GM18951 (cell line): ENCODE measurements around the gene DIO3.

ENCODE experiments used
- POLR2A ChIP-seq: IDR thresholded peaks from 4 replicates; pipeline ENCODE4 v1.6.1; 2011; ENCODE audit warnings: mild to moderate bottlenecking; ENCODE audit not compliant: insufficient read length, insufficient read depth; ENCODE audit errors: extremely low read depth
- in situ Hi-C: fragments of 300-500 bp; cut with MboI; formaldehyde crosslinking; loops from one replicate; pipeline ENCODE4 v1.12.0; 2022; ENCODE audit warnings: low sequenced_read_pairs, mixed read lengths, inconsistent platforms; ENCODE audit not compliant: unreplicated experiment

Gene DIO3

DNA sequence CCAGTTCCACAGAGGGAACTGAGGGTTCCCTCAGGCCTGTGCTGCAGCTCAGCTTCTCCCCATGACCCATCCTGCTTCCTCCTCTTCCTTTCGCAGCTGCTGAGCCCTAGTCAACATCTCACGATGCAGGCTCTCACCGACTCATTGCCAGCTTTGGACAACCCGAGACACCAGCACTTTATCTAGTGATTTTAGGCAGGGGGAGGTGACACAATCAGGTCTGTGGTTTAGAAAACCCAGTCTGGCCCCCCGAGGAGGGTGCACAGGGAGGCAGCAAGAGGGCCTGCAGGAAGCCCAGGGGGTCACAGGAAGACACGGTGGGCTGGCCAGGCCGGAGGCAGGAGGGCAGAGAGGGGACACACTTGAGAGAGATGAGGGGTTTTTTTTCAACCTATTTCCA, 35.4 kb downstream of the DIO3 start:
- TF ChIP-seq POLR2A: no peak
- in situ Hi-C loops: no loop called here

DNA sequence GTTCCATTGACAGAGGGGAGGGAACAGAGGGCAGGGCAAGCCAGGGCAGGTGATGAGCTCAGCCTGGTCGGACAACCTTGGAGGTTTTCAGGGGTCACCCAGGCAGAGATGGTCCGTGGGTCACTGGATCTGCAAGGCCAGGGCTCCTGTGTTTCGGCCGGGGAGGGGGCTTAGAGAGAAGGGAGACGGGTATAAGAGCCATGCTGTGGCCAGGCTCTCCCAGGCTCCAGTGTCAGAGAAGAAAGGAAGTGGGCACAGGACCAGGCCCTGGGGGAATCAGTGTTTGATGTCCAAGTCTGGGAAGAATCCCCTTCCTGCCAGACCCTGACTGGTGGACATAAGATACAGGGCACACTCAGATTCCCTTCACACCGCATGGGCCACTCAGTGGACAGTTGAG, 36.9 kb downstream of the DIO3 start:
- in situ Hi-C loops: no loop called here

DNA sequence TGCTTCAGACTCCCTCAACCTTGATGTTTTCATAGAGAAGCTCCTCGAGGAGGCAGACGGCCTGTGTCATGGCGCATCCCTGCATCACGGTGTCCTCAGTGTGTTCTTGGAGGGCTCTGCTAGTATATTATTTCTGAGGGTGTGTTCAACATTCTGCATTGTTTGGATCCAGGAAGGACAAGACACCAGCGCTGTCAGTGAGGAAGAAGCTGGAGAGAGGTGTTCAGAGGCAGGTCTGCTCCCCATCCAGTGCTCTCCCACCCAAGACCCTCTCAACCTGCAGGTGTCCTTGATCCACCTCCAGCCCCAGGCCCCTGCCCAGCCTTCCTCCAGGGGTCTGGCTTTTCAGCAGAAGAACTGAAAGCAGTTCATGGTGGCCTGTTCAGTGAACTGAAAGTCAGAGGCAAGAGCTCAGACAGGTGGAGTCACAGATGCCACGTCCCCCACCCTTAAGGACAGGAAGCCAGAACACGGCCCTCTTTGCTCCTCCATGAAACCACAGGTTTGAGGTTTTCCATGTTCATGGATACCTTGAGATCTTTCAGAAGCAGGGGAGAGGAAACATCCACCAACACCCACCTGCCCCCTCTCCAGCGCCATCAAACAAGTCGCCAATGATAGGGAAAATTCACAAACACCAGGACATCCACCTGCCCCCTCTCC, 37.4 kb downstream of the DIO3 start:
- in situ Hi-C loops: no loop called here
- no peak for TF ChIP-seq POLR2A

More for the DNA sequence above, 36.9 kb downstream of the DIO3 start:
- no peak for TF ChIP-seq POLR2A

DNA sequence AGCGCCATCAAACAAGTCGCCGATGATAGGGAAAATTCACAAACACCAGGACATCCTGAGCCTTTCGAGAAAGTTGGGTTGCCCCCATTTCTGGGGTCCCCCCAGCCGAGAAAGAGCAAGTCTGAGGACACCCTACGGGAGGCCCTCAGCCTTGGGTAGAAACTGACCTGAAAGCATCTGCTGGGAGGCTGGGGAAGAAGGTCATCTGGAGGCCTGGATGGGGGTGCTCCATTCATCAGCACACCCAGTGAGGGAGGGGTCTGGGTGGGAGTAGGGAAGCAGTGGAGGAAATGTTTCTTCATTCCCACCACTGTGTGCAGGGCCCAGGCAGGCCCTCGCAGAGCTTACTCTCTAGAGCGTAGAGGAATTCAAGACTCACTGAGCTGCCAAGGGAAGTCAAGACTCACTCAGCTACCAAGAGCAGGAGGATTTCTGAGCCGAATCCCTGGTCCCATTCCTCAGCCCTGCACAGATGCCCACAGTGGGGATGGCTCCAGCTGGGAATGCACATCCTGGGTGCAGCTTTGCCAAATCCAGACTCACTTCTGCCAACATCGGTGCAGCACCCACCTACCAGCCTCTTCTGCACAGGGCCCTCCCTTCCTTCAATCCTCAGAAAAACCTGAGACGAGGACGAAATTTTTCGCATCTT, 38.1 kb downstream of the DIO3 start:
- no peak for TF ChIP-seq POLR2A
- in situ Hi-C loops: no loop called here

DNA sequence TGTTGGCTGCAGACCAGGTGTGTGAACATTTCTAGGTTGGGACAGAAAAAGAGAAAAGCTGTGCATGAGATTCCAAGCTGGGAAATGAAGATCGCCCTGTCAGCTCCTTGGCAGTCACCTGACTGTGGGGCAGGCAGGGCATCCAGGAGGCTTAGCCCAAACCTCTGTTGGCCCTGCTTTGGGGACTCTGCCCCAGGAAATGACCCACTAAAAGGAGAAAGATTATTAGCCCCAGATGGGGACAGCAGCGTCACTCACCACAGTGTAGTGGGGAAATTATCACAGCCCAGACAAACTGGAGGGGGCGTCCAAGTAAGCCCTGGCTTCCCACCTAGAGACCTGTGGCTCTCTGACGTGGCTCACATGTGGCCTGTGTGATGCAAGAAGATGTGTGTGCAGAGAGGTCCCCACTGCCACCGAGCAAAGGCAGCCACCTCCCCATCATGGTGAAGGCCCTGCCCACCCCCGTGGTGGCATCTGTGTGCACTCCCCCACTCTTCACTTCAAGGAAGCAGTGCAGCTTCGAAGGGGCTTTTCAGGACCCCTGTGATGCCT, 39.1 kb downstream of the DIO3 start:
- in situ Hi-C loops: no loop called here
- TF ChIP-seq POLR2A: no peak

DNA sequence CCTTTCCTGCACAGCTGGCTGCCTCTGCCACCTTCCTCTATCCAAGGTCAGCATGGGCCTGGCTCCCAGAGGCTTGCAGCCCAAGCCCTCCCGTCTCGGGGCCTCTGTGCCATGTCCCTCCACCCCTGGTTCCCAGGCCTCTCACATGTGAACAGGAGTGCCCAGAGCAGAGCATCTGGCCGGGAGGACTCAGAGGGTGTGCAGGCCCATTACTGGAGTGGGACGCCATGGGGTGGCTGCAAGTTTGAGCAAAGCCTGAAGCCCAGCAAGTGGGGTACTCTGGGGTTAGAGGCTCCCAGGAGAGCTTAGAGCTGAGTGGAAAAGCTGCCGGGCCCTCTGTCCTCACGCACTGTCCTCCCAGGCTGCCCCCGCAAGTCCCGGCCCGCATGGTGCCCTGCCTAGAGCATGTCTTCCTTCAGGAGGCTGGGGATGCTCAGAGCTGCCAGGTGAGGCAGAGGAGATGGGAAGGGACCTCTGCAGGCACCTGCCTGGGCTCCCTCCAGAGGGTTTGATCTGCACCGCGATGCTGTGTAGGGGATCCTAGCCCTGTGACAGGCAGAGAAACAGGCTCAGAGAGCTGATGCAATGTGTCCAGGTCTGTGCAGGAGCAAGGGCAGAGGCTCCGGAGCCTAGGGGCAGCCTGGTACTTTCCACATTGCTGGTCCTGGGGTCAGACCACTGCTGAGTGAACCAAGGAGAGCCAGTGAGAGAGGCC, 39.8 kb downstream of the DIO3 start:
- in situ Hi-C loops: no loop called here
- TF ChIP-seq POLR2A: no peak

DNA sequence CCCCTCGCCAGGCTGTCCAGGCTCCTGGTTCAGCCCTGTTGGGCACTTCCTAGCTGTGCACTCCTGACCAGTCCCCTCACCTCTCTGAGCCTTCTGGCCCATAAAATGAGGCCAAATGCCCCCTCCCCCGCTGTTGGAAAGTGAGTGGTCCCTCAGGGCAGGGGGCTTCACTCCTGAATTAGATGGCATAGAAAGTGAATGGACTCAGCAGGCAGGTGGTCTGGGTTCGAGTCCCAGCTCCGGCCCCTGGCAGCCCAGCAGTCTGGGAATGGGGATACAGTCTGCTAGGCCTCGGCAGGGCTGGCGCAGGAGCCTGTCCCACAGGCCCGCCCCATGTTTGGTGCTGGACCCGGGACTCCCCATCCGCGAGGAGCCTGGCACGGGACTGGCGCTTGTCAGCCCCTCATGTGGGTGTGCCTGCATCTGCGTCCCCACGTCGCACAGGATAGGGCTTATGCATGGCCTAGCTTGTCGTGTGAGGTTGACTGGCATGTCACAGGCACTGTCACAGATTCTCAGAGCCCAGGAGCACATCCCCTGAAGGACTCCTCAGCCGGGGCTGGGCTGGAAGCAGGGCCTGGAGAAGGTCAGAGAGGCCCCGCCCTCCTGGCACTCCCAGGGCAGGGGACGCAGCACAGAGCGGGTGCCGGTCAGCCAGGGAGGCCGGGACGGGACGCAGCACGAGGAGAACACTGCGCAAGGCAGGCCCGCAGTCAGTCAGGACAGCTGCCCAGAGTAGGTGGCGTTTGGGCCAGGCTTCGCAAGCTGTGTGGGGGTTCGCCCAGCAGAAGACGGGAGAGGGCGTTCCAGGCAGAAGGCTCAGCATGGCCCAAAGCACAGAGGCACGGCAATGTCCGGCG, 40.5 kb downstream of the DIO3 start:
- in situ Hi-C loops: no loop called here
- no peak for TF ChIP-seq POLR2A

DNA sequence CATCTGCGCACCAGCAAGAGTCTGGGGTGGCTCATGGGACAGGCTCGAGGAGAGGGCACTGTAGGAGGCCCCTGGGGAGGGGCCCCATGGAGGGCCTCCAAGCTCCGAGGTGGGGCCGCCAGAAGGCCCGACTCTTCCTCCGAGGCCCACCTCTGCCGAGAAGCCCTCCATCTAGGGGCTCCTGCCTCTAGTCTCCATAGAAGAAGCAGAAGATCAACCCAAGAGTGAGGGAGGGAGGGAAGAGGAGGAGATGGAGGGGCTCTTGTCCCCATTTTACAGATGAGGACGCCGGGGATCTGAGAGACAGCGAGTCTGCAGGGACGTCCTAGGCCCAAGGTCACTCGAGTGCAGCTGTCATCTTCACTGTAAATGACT, 41.2 kb downstream of the DIO3 start:
- in situ Hi-C loops: no loop called here
- TF ChIP-seq POLR2A: no peak

DNA sequence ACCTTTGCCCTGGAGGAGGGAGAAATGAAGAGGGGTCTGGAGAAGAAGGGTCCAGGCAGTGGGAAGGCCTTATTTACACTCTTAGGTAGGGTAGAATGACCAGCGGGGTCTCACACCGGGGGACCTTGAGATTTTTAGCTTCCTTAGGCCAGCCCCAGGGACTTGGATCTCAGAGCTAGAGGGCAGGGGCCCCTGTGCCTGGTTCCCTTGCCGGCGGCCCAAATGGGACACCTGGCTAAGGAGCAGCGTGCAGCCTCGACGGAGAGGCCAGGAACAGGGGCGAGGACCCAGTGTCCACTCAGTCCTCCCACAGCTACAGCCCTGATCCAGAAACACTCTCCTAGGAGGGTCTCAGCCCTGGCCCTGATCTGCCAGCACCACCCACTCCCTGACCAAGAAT, 41.8 kb downstream of the DIO3 start:
- no peak for TF ChIP-seq POLR2A
- in situ Hi-C loops: no loop called here

DNA sequence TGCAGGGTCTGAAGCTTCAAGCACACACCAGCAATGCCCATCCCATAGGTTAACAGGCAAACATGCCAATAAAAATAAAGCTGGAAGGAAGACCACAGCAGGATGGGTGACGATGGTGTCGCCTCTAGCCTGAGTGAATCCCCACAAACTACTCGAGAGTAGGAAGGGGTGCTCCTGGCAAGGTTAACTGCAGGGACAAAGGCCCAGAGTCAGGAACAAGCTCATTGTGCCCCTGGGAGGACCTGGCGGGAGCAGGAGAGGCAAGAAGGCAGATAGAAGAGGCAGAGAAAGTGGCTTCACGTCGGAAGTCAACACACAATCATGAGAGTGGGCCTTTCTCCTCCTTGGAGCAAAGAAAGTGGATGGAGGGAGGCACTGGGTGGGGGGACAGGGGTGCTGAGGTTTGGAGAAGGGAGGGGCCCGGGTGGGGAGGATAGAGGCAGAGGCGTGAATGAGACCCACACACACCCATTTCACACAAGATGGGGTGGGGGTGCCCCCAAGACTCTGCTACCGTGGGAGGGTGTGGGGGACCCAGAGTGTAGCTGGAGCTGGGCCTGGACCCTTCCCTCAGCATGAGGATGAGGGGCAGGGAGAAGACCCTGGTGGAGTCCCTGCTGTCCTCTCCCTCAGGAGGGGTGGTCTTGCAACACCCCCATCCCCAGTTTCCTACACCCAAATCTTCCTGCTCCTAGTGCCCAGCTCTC, 43.1 kb downstream of the DIO3 start:
- TF ChIP-seq POLR2A: no peak
- in situ Hi-C loops: no loop called here

DNA sequence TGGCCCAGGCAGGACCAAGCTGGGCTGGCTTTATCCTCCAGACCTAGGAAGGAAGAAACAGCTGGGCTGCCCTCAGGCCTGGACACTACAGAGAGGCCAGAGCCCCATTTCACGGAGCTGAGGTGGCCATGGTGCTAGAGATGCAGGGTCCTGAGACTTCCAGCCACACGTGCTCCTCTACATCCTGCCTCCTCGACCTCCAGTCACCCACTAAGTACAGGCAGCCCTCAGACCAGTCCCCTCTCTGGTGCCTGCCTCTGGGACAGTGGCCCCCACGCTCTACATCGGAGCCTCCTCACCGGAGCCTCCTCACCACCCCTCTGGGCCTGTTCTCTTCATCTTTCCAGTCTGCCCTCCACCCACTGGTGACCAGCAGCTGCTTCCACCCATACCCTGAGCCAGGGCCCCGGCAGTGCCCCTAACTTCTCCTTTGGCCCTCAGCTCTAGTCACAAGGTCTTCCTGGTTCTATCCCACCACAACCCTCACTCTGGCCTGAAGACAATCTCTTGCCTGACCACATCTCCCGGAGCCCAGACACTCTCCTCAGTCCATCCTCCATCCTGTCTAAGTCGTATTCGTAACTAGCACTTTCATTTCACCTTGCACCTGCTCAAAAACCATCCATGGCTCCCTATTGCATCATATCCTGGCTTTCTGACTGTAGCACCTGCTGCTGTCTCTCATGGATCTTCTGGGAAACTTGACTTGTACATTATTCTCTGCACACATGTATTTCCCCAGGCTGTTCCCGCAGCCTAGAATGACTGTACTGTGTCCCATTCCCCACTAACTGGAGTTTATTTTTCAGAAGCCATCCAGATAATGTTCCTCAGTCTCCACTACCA, 43.9 kb downstream of the DIO3 start:
- no peak for TF ChIP-seq POLR2A
- in situ Hi-C loops: no loop called here
